KMS-11 (cell line): Measurements from ENCODE around the gene CGREF1.

ENCODE experiments used
- H2AFZ ChIP-seq: fragments of 200-600 bp; sonication (generic); 2 replicates; pipeline ENCODE4 v1.6.1; 2016; ENCODE audit warnings: antibody characterized with exemption, mixed run types, low read depth
- H3K27ac ChIP-seq: fragments of 200-600 bp; sonication (generic); 2 replicates; pipeline ENCODE4 v1.6.1; 2016; ENCODE audit warnings: mild to moderate bottlenecking, mixed run types
- H3K27me3 ChIP-seq: fragments of 200-600 bp; sonication (generic); 2 replicates; pipeline ENCODE4 v1.6.1; 2017; ENCODE audit warnings: mild to moderate bottlenecking, low read depth, mixed run types, moderate library complexity; ENCODE audit not compliant: insufficient read depth
- H3K36me3 ChIP-seq: fragments of 200-600 bp; sonication (generic); 2 replicates; pipeline ENCODE4 v1.6.1; 2017; ENCODE audit warnings: mild to moderate bottlenecking, mixed run types; ENCODE audit not compliant: insufficient read depth
- H3K4me1 ChIP-seq: fragments of 200-600 bp; sonication (generic); 2 replicates; pipeline ENCODE4 v1.6.1; 2016; ENCODE audit warnings: mild to moderate bottlenecking, low read depth, mixed run types; ENCODE audit not compliant: poor library complexity, severe bottlenecking
- H3K4me2 ChIP-seq: fragments of 200-600 bp; sonication (generic); 2 replicates; pipeline ENCODE4 v1.7.0; 2016; ENCODE audit warnings: mild to moderate bottlenecking, mixed run types
- H3K4me3 ChIP-seq: fragments of 200-600 bp; sonication (generic); IDR thresholded peaks from 2 replicates; pipeline ENCODE4 v1.6.1; 2017; ENCODE audit warnings: low read depth, low read length, mixed read lengths; ENCODE audit not compliant: insufficient read depth
- H3K79me2 ChIP-seq: fragments of 200-600 bp; sonication (generic); 2 replicates; pipeline ENCODE4 v1.6.1; 2016; ENCODE audit warnings: low read depth, mixed run types; ENCODE audit not compliant: insufficient read depth
- H3K9ac ChIP-seq: fragments of 200-600 bp; sonication (generic); 2 replicates; pipeline ENCODE4 v1.6.1; 2016; ENCODE audit warnings: mild to moderate bottlenecking, mixed run types
- H4K20me1 ChIP-seq: fragments of 200-600 bp; sonication (generic); 2 replicates; pipeline ENCODE4 v1.6.1; 2016; ENCODE audit warnings: mild to moderate bottlenecking, mixed run types; ENCODE audit not compliant: insufficient read depth
- TF ChIP-seq, protein P1 (sequence below): fragments of 200-600 bp; sonication (generic); conservative IDR thresholded peaks from 2 replicates; pipeline ENCODE4 v1.6.1; 2017; ENCODE audit warnings: low read depth, mild to moderate bottlenecking, antibody characterized with exemption, low read length, moderate library complexity, mixed read lengths

CGREF1 gene

DNA sequence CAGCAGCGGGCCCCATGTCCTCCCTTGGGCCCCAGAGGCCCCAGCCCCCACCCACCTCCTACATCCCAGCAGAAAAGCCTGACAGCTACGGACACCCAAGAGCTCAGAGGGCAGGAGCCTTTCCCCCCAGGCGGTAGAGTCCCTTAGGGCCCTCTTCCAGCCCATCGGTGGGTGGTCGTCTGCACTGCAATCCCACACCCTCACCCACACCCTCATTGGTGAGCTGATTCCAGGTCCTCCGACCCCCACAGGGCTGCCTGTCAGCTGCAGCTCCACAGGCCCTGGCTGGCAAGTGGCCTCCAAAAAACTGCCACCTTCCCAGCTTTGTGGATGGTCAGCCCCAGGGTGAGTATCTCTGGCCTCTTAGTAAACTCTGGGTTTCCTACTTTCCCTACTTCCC, 40.3 kb upstream of the CGREF1 start:
- H3K9ac ChIP-seq = no peak overlapping the region
- TF ChIP-seq, protein P1, sequence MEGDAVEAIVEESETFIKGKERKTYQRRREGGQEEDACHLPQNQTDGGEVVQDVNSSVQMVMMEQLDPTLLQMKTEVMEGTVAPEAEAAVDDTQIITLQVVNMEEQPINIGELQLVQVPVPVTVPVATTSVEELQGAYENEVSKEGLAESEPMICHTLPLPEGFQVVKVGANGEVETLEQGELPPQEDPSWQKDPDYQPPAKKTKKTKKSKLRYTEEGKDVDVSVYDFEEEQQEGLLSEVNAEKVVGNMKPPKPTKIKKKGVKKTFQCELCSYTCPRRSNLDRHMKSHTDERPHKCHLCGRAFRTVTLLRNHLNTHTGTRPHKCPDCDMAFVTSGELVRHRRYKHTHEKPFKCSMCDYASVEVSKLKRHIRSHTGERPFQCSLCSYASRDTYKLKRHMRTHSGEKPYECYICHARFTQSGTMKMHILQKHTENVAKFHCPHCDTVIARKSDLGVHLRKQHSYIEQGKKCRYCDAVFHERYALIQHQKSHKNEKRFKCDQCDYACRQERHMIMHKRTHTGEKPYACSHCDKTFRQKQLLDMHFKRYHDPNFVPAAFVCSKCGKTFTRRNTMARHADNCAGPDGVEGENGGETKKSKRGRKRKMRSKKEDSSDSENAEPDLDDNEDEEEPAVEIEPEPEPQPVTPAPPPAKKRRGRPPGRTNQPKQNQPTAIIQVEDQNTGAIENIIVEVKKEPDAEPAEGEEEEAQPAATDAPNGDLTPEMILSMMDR = no peak

DNA sequence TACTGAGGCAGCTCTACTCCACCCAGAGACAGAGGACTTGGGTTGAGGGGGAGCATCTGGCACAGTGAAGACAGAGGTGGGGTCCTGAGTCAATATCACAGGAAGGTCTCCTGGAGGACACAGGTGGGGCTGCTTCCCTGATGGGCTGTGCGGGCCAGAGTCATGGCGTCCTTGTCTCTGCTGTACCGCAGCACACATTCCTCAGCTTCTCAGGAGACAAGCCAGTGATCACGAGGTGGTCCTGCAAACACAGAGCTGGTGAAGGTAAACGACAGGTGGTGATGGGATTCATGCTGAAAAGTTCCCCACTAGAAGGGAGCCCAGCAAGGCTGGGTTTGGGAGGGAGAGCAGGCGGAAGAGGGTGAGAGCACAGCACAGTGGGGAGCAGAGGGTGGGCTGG, 39.5 kb upstream of the CGREF1 start:
- H3K4me1 ChIP-seq = peaks cover 20% of the 10 kb centered on the region
- no peak overlapping the region for H3K27ac ChIP-seq
- H3K36me3 ChIP-seq = no peaks in the 10 kb centered on the region
- H3K79me2 ChIP-seq = no peaks in the 10 kb centered on the region
- no peak overlapping the region for H3K4me3 ChIP-seq
- H3K9ac ChIP-seq = no peak overlapping the region
- H2AFZ ChIP-seq = no peak overlapping the region
- no peaks in the 10 kb centered on the region for H3K27me3 ChIP-seq
- TF ChIP-seq, protein P1 = no peak
- H4K20me1 ChIP-seq = no peaks in the 10 kb centered on the region
- H3K4me2 ChIP-seq = no peak overlapping the region

More for the DNA sequence above, 40.3 kb upstream of the CGREF1 start:
- H3K4me3 ChIP-seq = no peak overlapping the region
- no peaks in the 10 kb centered on the region for H3K36me3 ChIP-seq
- no peak overlapping the region for H3K27ac ChIP-seq
- H3K79me2 ChIP-seq = no peaks in the 10 kb centered on the region
- no peaks in the 10 kb centered on the region for H4K20me1 ChIP-seq
- peaks cover 28% of the 10 kb centered on the region for H3K4me1 ChIP-seq
- no peaks in the 10 kb centered on the region for H3K27me3 ChIP-seq
- H3K4me2 ChIP-seq = no peak overlapping the region
- no peak overlapping the region for H2AFZ ChIP-seq

DNA sequence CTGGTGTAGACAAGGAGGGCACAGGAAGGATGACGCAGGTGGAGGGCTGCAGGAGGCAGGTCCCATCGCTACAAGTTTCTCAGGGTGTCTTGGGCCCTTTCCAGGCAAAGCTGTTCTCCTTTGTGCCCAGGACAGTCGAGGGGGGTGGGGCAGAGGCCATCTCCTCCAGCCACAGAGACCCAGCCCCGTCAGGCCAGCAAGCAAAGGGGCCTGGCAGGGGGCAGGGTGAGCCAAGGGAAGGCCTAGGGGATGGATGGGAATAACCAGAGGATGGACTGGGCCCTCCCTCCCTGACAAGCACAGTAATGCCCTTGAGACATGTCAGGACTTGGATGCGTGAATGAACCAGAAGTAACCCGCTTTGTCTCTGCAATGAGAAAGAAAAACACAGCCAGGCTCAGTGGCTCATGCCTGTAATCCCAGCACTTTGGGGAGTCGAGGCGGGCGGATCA, 36.2 kb upstream of the CGREF1 start:
- no peak overlapping the region for H3K4me2 ChIP-seq
- no peak overlapping the region for H3K27ac ChIP-seq
- H2AFZ ChIP-seq = no peak overlapping the region
- H3K79me2 ChIP-seq = no peaks in the 10 kb centered on the region
- H3K9ac ChIP-seq = no peak overlapping the region
- H3K4me1 ChIP-seq = no peaks in the 10 kb centered on the region
- TF ChIP-seq, protein P1 = no peak
- H3K36me3 ChIP-seq = no peaks in the 10 kb centered on the region
- no peaks in the 10 kb centered on the region for H4K20me1 ChIP-seq
- H3K27me3 ChIP-seq = no peaks in the 10 kb centered on the region
- no peak overlapping the region for H3K4me3 ChIP-seq

DNA sequence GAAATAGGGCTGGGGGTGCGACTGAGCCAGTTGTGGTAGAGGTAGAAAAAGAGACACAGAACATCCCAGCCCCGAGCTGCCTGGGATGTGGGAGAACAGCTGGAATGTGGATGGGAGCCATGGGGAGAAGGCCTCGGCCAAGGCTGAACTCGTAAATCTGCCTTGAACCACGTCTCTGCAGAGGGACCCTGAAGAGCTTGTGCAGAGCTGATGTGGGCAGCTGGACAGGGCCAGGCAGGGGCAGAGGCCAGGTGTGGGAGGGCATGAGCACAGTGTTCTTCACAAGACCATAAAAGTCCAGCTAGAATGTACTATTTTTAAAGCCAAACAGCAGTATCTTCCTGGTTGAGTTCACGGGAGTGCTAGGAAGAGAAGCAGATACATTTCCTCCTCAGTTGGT, 35.6 kb upstream of the CGREF1 start:
- Histone ChIP-seq H3K4me1 (no peaks in the 10 kb centered on the region), H3K27me3 (no peaks in the 10 kb centered on the region), H4K20me1 (no peaks in the 10 kb centered on the region), H3K4me3 (no peak overlapping the region), H2AFZ (no peak overlapping the region), H3K79me2 (no peaks in the 10 kb centered on the region), H3K27ac (no peak overlapping the region), H3K36me3 (no peaks in the 10 kb centered on the region), H3K9ac (no peak overlapping the region), H3K4me2 (no peak overlapping the region)
- TF ChIP-seq, protein P1 = no peak
